Chondrocyte (in vitro differentiated cells): ENCODE data around the gene ASCC1. TPM values are rescaled to one million over a fixed set of nuclear protein-coding genes. Genes with fewer than 3 reads are reported as not detected.
"Not testable (repeated sequence)": the region's sequence is repeated elsewhere in the genome, so short reads cannot be mapped to it uniquely, and the experiment has no call there.

Experiments
- DNase-seq: peaks from one replicate; pipeline ENCODE4 v3.0.0; 2021; ENCODE audit warnings: mixed read lengths, low spot score
- H3K27ac Mint-ChIP-seq: one replicate; pipeline ENCODE4 v1.8.0; 2021; ENCODE audit warnings: mild to moderate bottlenecking, moderate library complexity, mixed read lengths; ENCODE audit not compliant: unreplicated experiment
- H3K27me3 Mint-ChIP-seq: 2 replicates; pipeline ENCODE4 v1.8.0; 2021; ENCODE audit warnings: low read depth, mixed read lengths
- H3K36me3 Mint-ChIP-seq: 2 replicates; pipeline ENCODE4 v1.8.0; 2021; ENCODE audit warnings: low read depth, mixed read lengths
- H3K4me1 Mint-ChIP-seq: 2 replicates; pipeline ENCODE4 v1.8.0; 2021; ENCODE audit warnings: low read depth, mild to moderate bottlenecking, mixed read lengths
- H3K4me3 Mint-ChIP-seq: one replicate; pipeline ENCODE4 v1.8.0; 2021; ENCODE audit warnings: mild to moderate bottlenecking, moderate library complexity, mixed read lengths; ENCODE audit not compliant: unreplicated experiment
- H3K9me3 Mint-ChIP-seq: 2 replicates; pipeline ENCODE4 v1.8.0; 2021; ENCODE audit warnings: low read depth, mixed read lengths
- total RNA-seq: library from RNA; stranded (reverse); gene quantifications from 3 replicates; pipeline ENCODE4 v1.2.1, GENCODE V29; 2021
- TF ChIP-seq, protein P1 (sequence below): fragments of 200-600 bp; sonication (generic); IDR thresholded peaks from 2 replicates; pipeline ENCODE4 v1.5.0; 2021; ENCODE audit warnings: antibody characterized with exemption, mild to moderate bottlenecking, moderate library complexity

ASCC1 gene
- total RNA-seq, 1 donor from 2014 or later = 36.8 TPM

- H3K4me1 Mint-ChIP-seq = peaks cover 36% of the 10 kb centered on the region
- no peaks in the 10 kb centered on the region for H3K27me3 Mint-ChIP-seq
- H3K36me3 Mint-ChIP-seq = no peaks in the 10 kb centered on the region
- H3K9me3 Mint-ChIP-seq = no peaks in the 10 kb centered on the region
- TF ChIP-seq, protein P1, sequence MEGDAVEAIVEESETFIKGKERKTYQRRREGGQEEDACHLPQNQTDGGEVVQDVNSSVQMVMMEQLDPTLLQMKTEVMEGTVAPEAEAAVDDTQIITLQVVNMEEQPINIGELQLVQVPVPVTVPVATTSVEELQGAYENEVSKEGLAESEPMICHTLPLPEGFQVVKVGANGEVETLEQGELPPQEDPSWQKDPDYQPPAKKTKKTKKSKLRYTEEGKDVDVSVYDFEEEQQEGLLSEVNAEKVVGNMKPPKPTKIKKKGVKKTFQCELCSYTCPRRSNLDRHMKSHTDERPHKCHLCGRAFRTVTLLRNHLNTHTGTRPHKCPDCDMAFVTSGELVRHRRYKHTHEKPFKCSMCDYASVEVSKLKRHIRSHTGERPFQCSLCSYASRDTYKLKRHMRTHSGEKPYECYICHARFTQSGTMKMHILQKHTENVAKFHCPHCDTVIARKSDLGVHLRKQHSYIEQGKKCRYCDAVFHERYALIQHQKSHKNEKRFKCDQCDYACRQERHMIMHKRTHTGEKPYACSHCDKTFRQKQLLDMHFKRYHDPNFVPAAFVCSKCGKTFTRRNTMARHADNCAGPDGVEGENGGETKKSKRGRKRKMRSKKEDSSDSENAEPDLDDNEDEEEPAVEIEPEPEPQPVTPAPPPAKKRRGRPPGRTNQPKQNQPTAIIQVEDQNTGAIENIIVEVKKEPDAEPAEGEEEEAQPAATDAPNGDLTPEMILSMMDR = no peak
- DNase-seq = no peak
- no peak overlapping the region for H3K4me3 Mint-ChIP-seq
- H3K27ac Mint-ChIP-seq = no peak overlapping the region
These were observed 2.2 kb upstream of the ASCC1 start for GRCh38 chr10:72218325-72218724.

- H3K27ac Mint-ChIP-seq, H3K27me3 Mint-ChIP-seq, DNase-seq, H3K9me3 Mint-ChIP-seq, H3K4me3 Mint-ChIP-seq: not testable (repeated sequence)
- peaks cover 12% of the 10 kb centered on the region for H3K36me3 Mint-ChIP-seq
- peaks cover 23% of the 10 kb centered on the region for H3K4me1 Mint-ChIP-seq
These were observed 4.2 kb downstream of the ASCC1 start for GRCh38 chr10:72211832-72212231.

GRCh38 chr10:72211381-72211780 is 4.7 kb downstream of the ASCC1 start:
- not testable (repeated sequence) for DNase-seq, H3K4me3 Mint-ChIP-seq, H3K27me3 Mint-ChIP-seq, H3K9me3 Mint-ChIP-seq, H3K27ac Mint-ChIP-seq
- H3K4me1 Mint-ChIP-seq = peaks cover 19% of the 10 kb centered on the region
- H3K36me3 Mint-ChIP-seq = peaks cover 12% of the 10 kb centered on the region

GRCh38 chr10:72208526-72208925 is 7.5 kb downstream of the ASCC1 start:
- not testable (repeated sequence) for H3K27me3 Mint-ChIP-seq, H3K9me3 Mint-ChIP-seq, H3K4me3 Mint-ChIP-seq, H3K4me1 Mint-ChIP-seq, H3K27ac Mint-ChIP-seq, DNase-seq
- peaks cover 17% of the 10 kb centered on the region for H3K36me3 Mint-ChIP-seq

DNA sequence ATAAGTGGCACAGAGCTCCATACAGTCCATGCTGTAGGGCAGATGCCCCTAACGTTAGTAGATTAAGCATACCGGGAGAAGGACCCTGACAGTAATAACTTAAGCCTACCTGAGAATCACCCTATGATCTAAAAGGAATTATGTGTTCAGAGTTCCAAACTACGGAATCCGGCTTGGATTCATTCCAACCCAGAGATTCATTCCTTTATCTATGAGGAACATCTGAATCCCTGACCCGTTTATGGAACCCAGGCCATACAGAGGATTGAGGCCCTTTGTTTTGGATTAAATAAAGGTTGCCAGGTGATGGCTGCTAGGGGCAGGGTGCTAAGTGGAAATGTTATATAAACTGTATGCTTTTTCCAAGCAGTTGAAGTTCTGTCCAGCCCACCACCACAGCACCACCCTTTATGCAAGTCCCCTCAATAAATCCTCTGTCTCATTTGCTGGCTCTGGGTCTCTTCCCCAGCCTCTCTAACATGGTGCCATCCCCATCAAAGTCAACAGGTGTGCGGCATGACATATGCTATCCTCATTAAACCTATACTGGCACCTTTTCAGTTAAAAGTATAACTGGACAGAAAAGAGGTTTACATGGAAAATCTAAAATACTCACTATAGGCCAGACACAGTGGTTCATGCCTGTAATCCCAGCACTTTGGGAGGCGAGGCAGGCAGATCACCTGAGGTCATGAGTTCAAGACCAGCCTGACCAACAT is 9.4 kb downstream of the ASCC1 start:
- DNase-seq = no peak
- TF ChIP-seq, protein P1 = no peak
- no peaks in the 10 kb centered on the region for H3K9me3 Mint-ChIP-seq
- H3K4me3 Mint-ChIP-seq = no peak overlapping the region
- no peaks in the 10 kb centered on the region for H3K27me3 Mint-ChIP-seq
- H3K27ac Mint-ChIP-seq = no peak overlapping the region
- peaks cover 24% of the 10 kb centered on the region for H3K36me3 Mint-ChIP-seq
- H3K4me1 Mint-ChIP-seq = no peaks in the 10 kb centered on the region

GRCh38 chr10:72204724-72205123 is 11.4 kb downstream of the ASCC1 start:
- TF ChIP-seq, protein P1 = no peak
- no peaks in the 10 kb centered on the region for H3K27me3 Mint-ChIP-seq
- no peaks in the 10 kb centered on the region for H3K9me3 Mint-ChIP-seq
- H3K27ac Mint-ChIP-seq = no peak overlapping the region
- peaks cover 21% of the 10 kb centered on the region for H3K36me3 Mint-ChIP-seq
- H3K4me3 Mint-ChIP-seq = no peak overlapping the region
- no peaks in the 10 kb centered on the region for H3K4me1 Mint-ChIP-seq
- DNase-seq = no peak

- TF ChIP-seq, protein P1 = no peak
- H3K27ac Mint-ChIP-seq = peak overlapping the region; percentile 17
- no peak overlapping the region for H3K4me3 Mint-ChIP-seq
- H3K4me1 Mint-ChIP-seq = no peaks in the 10 kb centered on the region
- H3K36me3 Mint-ChIP-seq = peaks cover 22% of the 10 kb centered on the region
- DNase-seq = no peak
- no peaks in the 10 kb centered on the region for H3K27me3 Mint-ChIP-seq
- no peaks in the 10 kb centered on the region for H3K9me3 Mint-ChIP-seq
These were observed 11.8 kb downstream of the ASCC1 start for GRCh38 chr10:72204296-72204695.
